GM19467 (cell line): ENCODE results near the gene STN1.

Experiments
- ATAC-seq: cut with Tn5 transposase; IDR thresholded peaks from one replicate; pipeline ENCODE4 v1.9.1; 2021; ENCODE audit warnings: mild to moderate bottlenecking, moderate library complexity; ENCODE audit not compliant: unreplicated experiment

STN1 gene, protein sequence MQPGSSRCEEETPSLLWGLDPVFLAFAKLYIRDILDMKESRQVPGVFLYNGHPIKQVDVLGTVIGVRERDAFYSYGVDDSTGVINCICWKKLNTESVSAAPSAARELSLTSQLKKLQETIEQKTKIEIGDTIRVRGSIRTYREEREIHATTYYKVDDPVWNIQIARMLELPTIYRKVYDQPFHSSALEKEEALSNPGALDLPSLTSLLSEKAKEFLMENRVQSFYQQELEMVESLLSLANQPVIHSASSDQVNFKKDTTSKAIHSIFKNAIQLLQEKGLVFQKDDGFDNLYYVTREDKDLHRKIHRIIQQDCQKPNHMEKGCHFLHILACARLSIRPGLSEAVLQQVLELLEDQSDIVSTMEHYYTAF

DNA sequence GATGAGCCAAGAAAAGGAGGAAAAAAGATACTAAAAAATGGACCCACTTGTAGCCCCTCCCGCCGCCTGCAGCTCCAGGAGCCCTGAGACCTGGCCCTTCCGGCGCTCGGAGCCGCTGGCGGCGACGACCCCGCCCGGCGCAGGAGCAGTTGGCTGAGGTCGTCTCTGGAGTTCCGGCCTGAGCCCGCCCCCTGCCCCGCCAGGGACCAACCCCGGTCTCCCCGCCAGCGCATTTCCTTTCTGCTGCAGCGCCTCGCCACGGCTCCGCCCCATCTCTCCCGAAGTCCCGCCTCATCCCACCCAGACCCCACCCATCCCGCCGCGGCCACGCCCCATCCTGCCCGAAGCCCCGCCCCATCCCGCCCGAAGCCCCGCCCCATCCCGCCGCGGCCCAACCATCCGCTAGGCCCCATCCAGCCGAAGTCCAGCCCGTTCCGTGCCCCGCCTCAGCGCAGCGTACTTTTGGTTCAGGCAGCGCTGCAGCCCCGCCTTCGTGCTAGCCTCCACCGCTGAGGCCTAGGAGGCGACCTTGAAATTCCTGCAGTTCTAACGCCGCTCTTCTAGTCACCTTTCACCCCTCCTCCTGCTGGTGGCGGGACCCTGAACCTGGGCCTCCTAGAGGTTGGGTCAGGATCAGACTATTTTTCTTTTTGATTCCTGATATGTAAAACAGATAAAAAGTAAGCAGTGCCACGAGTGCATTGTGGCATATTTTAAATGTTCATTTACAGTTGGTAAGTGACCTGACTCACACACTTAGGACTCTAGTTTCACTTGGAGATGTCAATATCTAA is at the start of gene STN1:
TSS of gene STN1 (minus strand) at position 132 of the 794 bp plus-strand sequence. CDS start 590 bp downstream, outside the sequence.
- ATAC-seq, result peak; percentile 91

DNA sequence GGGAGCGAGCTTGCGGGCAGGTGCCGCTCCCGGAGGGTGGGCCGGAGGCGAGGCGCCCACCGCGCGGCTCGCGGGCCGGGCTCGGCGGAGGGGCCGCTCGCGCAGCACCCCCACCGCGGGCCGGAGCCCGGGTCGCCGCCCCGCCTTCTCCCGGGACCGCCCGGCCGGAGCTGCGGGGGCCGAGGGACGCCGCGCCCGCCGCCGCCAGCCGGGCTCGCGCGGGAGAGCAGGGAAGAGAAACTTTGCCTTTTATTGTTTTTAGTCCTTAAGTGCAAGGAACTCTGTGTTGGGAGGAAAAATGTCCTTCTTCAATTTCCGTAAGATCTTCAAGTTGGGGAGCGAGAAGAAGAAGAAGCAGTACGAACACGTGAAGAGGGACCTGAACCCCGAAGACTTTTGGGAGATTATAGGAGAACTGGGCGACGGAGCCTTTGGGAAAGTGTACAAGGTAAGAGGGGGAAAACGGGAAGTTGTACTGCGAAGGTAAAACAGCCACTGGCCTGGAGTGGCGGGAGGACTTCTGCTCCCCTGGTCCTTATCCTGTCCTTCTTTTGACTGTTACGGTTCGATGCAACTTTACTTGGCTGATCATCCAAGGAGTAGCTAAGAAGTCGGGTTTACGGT is 49.6 kb upstream of the STN1 start:
- peak; percentile 29 for ATAC-seq

DNA sequence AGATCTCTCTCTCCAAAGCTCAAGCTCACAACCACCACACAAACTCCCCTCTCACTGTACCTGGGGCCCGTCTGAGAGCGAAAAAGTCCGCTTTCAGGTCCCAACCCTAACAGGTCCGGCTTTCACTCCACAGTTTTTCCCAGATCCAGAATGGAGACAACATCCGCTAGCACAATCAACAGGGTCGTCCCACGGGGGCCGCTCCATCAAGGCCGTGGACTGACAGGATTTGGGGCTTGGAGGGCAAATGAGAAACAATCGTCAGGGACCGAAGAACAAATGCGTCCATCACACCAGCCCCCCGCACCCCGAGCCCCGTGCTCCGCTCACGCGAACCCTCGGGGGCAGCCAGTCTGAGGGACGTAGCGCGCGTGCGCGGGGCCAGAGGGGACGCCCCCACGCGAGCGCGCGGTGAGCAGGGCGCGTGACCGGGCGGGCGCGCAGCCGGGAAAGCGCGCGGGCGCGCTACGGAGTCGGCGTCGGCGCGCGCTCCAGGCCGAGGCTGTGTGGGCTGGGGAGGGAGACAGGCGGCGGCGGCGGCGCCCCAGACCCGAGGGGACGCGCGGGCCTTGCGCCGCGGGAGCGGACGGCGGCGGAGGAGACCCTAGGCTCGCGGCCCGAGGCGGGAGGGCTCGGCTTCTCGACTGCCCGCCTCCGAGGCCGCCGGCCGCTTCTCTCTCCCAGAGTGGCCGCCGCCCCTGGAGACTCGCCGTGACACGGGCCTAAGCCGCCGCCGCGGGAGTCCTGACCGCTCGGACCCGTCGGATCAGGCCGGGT is 48.9 kb upstream of the STN1 start, which contains the start of gene SLK:
TSS of gene SLK (plus strand) at position 470 of the 777 bp plus-strand sequence. CDS start 606 bp downstream, outside the sequence.
- ATAC-seq, result peak; percentile 77

DNA sequence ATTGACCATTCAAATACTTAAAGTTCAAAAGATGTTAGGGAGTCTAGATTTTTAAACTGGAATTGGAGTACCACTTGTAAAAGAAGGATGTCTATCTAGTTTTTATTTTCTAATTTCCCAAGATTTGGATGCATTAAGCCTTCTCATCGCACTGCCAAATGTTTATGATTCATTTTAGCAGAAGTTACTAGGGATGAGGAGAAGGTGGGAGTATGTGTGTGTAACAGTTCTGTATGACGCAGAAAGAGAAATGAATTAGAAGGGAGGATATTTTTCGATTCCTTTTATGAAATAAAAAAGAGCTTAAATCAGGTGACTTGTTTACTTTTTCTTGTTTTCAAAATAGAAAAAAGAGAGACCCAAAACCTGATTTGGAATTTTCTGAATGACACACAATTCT is 42.1 kb upstream of the STN1 start:
- no peak for ATAC-seq

DNA sequence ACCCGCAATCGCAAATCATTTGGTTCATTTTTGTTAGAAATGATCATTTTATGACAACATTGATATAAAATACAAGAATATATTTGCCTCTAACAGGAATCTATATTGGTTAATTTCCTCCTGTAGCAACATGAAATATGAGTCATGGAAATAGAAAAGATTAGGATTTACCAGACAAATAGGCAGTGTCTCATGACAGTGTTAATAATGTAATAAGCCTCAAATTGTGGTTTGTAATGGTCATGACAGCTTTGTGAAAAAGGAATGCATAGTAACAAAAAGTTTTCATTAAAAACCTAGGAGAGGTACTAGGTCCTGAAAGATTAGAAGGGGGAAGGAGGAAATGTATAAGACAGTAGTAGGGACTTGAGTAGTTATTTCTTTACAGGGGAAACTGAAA is 41.0 kb upstream of the STN1 start:
- ATAC-seq, result no peak

DNA sequence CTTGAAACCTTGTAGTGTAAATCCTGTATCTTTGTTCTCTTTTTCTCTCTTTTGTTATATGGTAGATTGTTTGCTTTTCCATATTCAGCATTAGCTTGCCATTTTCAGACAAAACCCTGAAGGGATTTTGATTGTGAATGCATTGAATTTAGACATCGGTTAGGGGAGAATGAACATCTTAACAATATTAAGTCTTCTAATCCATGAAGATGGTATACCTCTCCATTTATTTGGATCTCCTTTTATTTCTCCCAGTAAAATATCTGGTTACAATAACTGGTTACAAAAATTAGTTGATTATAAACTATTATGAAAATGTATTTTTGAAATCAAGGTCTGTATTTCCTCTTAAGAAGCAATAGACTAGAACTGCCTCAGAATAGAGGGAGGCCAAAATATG is 36.6 kb upstream of the STN1 start:
- no peak for ATAC-seq

DNA sequence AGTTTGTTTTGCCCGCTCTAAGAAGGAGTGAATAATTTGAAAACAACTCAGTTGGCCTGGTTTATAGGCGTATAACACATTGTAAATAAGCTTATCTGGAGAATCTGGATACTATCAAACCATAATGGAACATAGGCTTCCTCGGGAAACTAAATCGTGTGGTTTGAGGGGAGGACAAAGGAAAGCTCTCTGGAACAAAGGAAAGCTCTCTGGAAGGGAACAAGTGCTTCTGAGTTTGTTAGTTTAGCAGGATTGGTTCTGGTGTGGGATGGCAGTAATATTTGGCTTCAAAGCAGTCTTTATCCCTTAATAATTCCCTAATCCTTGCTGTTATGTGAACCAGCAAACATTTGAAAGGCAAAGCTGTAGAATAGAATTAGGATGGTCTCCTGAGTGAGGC is 34.0 kb upstream of the STN1 start:
- no peak for ATAC-seq

DNA sequence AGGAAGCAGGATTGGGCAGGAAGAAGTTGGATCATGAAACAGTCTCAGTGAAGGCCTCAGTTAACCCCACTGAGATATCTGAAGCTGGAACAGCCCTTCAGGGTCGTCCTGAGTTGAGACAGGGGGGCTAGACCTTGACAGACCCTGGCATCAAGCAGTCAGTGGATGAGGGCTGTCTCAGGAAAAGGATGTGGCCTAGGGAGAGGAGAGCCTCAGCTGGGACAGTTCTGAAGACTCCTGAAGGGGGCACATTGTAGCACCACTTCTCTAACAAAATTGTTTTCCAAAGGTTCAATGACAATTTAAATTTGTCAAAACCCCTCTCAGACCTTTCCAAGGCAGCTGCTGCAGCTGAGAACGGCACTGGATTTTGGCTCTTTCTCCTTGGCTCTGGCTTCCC is 33.2 kb upstream of the STN1 start:
- ATAC-seq, result no peak

DNA sequence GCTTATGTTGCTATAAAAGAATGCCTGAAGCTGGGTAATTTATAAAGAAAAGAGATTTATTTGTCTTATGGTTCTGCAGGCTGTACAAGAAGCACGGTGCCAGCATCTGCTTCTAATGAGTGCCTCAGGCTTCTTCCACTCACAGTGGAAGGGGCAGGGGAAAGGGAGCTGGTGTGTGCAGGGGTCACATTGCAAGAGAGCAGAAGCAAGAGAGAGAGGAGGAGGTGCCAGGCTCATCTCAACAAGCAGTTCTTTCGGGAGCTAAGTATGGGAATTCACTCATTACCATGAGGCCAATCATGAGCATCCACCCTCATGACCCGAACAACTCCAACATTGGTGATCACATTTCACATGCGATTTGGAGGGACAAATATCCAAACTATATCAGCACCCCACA is 31.7 kb upstream of the STN1 start:
- ATAC-seq, result no peak

DNA sequence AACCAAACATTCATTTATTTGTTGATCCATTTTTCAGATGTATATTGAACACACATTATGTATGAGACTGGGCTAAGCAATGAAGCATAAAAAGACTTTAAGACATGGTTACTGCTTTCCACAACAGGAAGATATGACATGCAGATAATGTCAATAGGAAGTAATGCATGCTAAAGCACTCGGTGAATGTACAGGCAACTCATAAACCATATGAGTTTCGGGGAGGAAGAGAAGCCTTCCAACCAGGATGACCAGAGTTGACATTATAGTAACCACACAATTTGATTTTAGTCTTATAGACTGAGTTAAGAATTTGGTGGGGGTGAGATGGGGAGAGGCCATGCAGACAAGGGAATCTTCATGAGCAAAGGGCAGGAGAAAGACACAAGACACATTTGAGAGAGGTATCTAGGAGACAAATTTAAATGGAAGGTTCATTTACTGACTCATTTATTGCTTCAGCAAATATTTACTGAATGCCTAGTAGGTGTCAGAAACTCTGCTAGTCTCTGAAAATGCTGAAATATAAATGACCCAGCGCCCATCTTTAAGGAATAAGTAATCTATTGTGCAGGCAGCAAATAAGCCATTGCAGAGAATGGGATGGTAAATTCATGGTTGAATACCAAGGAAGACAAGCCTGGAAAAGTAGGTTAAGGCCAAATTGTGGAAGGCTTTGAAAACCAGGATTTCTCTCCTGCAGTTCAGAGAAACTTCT is 30.0 kb upstream of the STN1 start:
- ATAC-seq, result no peak

DNA sequence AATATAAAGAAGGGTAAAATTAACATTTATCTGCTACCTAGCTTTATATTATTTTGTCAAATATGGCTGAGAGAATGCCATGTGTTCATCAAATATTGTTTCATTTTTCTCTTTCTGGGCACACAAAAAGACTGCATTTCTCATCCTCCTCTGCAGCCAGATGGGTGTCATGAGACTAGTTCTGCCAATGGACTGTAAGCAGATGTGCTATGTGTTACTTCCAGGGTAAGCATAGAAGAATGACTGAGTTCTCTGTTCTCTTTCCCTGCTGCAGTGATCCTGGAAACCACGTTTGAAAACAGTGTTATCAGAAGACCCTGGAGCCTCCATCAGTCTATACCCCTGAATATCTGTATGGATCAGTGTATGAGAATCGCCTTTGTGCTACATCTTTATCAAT is 24.9 kb upstream of the STN1 start:
- ATAC-seq, result no peak

DNA sequence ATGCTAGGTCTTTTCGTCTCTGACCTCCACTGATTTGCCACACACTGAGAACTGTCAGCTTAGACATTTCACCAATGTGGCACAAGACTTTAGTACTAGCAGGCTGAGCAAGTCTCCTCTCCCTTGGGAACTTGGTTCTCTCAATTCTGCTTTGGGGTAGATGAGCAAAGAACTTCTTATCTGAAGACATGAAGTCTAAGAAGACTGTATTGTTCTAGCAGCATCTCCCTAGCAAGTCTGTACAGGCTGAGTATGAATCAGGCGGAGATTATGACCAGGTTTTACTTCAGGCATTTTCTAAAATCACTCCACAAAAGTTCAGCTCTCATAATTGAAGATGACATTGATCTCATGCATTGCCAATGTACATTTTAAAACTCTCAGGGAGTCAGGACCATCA is 23.8 kb upstream of the STN1 start:
- no peak for ATAC-seq

DNA sequence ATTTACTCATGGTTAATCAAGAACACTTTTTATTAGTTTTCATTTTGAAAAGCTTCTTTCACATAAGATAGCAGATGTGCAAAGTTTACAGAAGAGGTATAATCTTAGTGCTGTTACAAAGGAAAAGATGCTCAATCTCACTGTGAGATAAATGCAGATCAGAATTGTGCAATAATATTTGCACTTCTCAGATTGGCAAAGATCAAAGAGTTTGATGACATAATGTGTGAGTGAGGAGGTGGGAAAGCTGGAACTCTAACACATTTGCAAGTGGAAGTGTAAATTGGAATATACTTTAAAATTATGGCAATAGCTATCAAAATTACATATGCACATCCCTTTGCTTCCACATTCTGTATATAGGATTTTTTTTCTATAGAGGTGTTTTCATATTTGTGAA is 21.5 kb upstream of the STN1 start:
- no peak for ATAC-seq

DNA sequence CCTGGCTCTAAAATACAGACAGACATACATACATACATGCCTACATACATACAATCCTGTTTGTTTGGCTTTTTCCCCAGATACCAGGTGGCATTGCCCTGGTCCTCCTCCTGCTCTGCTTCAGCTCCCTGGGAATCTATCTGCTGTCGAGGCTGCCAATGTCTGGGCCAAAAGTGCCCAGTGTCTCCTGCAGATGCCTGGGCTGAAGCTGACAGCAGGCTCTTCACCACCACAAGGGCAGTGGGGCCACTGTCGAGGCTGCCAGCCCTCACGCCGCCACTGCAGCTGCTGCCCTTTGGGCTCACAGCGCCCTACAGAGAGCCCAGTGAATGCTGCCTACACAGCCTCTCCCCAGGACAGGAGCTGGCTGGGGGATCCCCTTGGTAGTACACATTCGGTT is 18.0 kb upstream of the STN1 start:
- ATAC-seq, result no peak

DNA sequence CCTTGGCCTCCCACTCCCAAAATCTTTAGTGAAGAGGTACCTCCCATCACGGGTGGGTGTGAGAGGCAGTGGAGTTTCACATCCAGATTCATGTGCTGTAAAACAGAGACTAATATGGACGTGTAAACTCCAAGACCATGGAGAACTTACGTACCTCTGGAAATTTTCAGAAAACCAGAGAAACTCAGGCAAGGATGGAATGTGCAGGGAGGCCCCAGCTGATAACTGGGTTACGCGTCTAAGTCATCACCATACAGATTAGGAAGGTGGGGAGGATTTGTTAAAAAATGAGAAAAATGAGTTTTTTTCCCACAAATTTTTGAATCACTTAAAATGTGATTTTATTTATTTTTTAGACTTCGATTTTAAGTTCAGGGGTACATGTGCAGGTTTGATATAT is 16.3 kb upstream of the STN1 start:
- no peak for ATAC-seq

DNA sequence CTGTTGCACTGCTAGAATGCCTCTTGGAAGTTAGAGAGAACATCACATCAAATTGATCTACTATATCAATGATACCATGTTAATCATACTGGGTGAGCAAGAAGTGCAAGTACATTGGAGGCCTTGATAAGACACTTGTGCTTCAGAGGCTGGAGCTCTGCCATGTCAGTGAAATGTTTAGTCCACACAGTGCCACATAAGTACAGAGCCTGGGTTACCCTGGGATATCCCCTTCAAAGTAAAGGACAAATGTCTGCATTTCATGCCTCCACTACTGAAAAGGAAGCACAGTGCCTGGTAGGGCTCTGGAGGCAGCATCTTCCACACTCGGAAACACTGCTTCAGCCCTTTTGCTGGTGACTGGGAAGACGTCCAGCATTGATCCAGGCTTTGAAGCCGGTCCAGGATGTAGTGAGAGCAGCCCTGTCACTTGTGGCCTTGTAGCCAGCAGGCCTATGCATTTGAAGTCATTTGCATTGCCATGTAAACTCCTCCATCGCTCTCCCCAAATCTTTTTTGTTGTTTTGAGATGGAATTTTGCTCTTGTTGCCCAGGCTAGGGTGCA is 15.7 kb upstream of the STN1 start:
- no peak for ATAC-seq

DNA sequence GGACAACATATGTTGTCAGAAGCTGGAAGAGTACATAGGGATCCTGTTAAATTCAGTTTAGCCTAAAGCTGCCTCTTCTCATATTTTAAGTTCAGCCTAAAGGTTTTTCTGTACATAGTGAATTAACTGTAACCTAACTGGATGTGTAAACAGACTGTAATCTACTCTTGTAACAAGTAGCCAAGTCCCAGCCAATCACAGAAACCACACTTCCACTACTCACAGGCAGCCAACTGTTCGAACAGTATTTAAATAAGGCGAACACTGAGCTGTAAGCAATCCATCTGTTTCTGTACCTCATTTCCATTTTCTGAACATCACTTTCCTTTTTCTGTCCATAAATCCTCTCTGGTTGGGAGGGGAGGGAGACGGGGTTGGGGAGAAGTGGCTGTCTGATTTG is 15.0 kb upstream of the STN1 start:
- ATAC-seq, result no peak

DNA sequence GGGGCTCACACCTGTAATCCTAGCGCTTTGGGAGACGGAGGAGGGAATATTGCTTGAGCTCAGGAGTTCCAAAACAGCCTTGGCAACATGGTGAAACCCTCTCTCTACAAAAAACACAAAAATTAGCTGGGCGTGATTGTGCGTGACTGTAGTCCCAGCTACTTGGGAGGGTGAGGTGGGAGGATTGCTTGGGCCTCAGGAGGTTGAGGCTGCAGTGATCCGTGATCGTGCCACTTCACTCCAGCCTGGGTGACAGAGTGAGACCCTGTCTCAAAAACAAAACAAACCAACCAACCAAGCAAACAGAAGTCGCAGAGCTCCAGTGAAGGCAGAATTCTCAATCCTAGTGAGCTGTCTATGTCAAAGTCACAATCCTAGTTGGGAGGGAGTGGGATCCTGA is 14.3 kb upstream of the STN1 start:
- ATAC-seq, result no peak

DNA sequence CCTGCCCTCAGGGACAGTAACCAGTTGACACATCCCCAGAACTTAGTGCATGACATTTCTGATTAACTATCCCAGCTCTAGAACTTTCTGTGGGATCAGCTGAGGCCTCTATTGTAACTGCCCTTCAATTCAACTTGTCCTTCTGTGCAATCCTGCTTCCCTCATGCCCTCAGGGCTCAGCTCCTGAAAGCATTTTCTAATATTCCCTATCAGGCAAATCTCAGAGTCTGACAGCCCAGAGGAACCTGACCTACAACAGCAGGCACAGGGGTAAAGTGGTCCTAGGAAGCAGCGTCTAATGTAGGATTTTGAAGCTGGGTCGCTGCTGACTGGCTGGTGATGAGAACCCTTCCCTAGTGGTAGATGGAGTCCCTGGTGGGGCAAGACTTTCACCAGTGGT is 13.6 kb upstream of the STN1 start:
- no peak for ATAC-seq

DNA sequence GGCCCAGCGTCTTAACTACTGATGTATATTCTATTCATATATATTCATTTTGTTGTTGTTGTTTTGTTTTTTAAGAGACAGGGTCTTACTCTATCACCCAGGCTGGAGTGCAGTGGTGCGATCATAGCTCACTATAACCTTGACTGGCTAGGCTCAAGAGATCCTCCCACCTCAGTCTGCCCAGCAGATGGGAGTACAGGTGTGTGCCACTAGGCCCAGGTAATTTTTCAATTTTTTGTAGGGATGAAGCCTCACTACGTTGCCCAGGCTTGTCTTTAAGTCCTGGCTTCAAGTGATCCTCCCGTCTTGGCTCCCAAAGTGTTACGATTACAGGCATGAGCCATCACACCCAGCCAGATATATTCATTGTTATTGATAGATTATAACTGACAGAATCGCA is 12.9 kb upstream of the STN1 start:
- no peak for ATAC-seq
